ENCODE results near the gene GRIK5.

- TF ChIP-seq POLR2AphosphoS5 (IDR thresholded peaks at IDR 0.05) (no peak), POLR2A (IDR thresholded peaks at IDR 0.05) (no peak), EP300 (IDR thresholded peaks at IDR 0.05) (no peak)
- TF ChIP-seq, protein P1, sequence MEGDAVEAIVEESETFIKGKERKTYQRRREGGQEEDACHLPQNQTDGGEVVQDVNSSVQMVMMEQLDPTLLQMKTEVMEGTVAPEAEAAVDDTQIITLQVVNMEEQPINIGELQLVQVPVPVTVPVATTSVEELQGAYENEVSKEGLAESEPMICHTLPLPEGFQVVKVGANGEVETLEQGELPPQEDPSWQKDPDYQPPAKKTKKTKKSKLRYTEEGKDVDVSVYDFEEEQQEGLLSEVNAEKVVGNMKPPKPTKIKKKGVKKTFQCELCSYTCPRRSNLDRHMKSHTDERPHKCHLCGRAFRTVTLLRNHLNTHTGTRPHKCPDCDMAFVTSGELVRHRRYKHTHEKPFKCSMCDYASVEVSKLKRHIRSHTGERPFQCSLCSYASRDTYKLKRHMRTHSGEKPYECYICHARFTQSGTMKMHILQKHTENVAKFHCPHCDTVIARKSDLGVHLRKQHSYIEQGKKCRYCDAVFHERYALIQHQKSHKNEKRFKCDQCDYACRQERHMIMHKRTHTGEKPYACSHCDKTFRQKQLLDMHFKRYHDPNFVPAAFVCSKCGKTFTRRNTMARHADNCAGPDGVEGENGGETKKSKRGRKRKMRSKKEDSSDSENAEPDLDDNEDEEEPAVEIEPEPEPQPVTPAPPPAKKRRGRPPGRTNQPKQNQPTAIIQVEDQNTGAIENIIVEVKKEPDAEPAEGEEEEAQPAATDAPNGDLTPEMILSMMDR (IDR thresholded peaks at IDR 0.05) = no peak
These were observed 21.0 kb downstream of the GRIK5 start for GRCh38 chr19:42048992-42049391.

All from gastroesophageal sphincter (tissue), 3 donors.